Measurements from ENCODE around the gene FGFR4.
"Not testable (repeated sequence)": the region's sequence is repeated elsewhere in the genome, so short reads cannot be mapped to it uniquely, and the experiment has no call there.

The FGFR4 gene

DNA sequence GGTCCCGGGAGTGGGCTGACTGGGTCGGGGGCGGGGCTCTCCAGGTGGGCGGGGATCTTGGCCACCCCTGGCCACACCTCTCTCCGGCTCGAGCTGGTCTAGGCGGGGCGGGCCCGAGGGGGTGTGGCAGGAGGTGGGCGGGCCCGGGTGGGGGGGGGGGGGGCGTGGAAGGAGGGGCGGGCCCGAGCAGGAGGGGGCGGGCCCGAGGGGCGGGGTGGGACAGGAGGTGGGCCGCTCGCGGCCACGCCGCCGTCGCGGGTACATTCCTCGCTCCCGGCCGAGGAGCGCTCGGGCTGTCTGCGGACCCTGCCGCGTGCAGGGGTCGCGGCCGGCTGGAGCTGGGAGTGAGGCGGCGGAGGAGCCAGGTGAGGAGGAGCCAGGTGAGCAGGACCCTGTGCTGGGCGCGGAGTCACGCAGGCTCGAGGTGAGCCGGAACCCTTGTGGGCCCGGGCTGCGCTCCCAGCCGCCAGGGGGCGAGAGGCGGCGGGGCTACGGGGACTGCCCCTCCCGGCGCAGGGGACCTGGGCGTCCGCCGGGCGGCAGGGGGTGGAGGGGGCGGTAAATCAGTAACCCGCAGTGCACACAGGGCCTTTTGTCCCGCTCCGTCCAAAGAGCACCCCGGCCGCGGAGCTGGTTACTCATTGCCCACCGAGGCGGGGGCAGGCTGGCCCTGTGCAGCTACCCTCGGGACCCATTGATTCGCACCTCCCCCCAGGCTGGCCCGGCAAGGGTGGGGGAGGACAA lies at the start of gene FGFR4:
TSS of gene FGFR4 (plus strand) at position 262 of the 744 bp plus-strand sequence. CDS start 2,688 bp downstream, outside the sequence.
- peak; percentile 3 to 32 for DNase-seq (ENCODE audit: low read depth in 2 of 2, low spot score in 1 of 2)

DNA sequence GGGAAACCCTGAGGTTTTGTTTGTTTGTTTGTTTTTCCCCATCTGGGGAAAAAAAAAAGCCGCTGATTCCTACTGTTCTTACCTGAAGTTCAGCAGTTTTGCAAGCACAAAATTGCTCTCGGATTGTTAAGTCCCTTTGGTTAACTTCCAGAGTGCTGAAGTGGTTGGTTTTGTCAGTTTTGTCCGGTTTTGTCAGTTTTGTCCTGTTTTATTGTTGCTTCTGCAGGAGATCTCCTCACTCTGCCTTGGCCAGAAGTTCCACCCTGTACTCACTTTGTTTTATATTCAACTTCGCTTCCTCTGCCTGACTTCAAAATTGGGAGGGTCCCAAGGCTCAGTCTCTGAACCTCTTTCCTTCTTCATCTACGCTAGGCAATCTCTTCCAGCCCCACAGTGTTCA lies 49.8 kb upstream of the FGFR4 start:
- no peak for DNase-seq (ENCODE audit: low read depth in 2 of 2, low spot score in 1 of 2)

DNA sequence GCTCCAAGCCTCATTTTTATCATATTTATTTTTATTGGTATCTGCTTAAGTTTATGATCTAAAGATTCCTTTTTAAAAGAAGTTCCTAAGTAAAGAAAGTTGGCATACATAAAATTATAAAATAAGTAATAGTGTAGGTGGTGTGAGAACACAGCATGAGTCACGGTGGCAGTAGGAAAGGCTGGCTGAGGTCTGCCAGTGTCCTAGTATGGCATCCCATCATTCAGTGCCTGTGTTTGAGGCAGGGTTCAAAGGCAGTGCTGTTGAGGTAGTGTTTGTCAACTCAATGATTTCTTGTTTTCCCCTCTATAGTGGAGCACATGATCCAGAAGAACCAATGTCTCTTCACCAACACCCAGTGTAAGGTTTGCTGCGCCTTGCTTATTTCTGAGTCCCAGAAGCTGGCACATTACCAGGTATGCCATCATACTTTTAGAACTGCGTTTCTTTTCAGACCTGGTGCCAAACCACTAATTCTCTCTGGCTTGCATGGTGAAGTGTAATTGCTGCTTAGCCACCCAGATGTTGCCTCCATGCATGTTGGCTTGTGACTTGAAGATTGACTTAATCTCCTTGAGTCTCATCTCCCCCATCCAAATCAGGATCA lies 45.8 kb upstream of the FGFR4 start:
- DNase-seq (ENCODE audit: low read depth in 2 of 2, low spot score in 1 of 2), result no peak

- DNase-seq (ENCODE audit: low read depth in 2 of 2, low spot score in 1 of 2), result no peak
Observed at GRCh38 chr5:177041936-177042335, 44.8 kb upstream of the FGFR4 start.

GRCh38 chr5:177043114-177043513 lies 43.6 kb upstream of the FGFR4 start:
- no peak for DNase-seq (ENCODE audit: low read depth in 2 of 2, low spot score in 1 of 2)

DNA sequence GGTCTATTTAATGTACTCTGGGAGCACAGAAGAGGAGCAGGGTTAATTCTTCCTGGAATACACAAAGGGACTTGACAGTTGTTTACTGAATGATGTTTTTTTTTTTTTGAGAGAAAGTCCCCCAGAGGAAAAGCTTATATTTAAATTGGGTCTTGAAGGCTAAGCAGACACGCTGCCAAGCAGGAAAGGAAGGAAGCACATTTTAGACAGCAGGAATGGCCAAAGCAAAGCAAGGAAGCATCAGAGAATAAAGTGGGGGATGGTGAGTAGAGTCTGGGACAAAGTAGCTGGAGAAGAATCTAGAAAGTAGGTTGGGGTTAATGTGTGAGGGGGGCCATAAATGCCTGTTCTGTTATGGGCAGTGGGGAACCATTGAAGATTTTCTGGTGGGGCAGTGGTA lies 42.8 kb upstream of the FGFR4 start:
- DNase-seq (ENCODE audit: low read depth in 2 of 2, low spot score in 1 of 2), result no peak

DNA sequence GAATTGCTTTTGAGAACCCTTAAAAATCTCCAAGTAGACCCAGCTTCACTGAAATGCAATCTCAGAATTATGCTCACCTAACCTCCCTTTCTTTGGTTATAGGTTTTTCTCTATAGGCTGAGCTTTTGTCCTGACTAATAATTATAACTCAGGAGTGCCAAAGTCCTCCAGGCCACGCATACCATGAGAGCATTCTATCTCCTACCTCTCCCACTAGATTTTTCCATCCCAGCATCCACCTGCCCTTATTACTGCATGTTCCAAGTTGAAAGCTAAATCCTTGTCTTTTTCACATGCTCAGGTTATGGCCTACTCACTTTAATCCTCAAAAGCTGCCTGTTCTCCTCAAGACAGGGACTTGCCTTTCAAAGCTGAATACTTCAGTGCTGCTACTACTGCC lies 42.1 kb upstream of the FGFR4 start:
- DNase-seq (ENCODE audit: low read depth in 2 of 2, low spot score in 1 of 2), result no peak

DNA sequence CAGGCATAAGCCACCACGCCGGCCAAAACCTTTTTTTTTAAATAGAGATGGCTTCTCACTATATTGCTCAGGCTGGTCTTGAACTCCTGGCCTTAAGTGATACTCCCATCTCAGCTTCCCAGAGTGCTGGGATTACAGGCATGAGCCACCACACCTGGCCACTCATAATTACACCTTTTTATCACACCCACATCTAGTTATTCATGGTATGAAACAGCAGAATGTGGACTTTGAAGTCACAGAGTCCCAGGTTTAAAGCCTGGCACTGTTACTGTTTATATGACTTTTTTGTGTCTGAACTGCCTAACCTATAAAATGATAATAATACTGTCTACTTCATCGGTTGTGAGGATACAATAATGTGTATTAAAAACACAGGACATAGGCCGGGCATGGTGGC lies 41.1 kb upstream of the FGFR4 start:
- no peak for DNase-seq (ENCODE audit: low read depth in 2 of 2, low spot score in 1 of 2)

DNA sequence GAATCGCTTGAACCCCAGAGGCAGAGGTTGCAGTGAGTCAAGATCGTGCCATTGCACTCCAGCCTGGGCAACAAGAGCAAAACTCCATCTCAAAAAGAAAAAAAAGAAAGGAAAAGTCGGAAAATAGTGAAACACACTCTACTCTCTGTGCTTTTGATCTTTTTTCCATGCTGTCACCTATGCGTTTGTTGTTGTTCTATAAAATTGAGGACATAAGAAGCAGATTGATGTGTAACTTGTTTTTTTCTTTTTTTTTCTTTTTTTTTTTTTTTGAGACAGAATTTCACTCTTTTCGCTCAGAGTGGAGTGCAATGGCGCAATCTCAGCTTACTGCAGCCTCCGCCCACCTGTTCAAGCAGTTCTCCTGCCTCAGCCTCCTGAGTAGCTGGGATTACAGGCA lies 38.2 kb upstream of the FGFR4 start:
- DNase-seq (ENCODE audit: low read depth in 2 of 2, low spot score in 1 of 2), result not testable (repeated sequence)

GRCh38 chr5:177049285-177049684 lies 37.4 kb upstream of the FGFR4 start:
- DNase-seq (ENCODE audit: low read depth in 2 of 2, low spot score in 1 of 2), result no peak

- DNase-seq (ENCODE audit: low read depth in 2 of 2, low spot score in 1 of 2), result no peak
Observed at GRCh38 chr5:177064500-177065277, 22.0 kb upstream of the FGFR4 start.

GRCh38 chr5:177065491-177065890 lies 21.2 kb upstream of the FGFR4 start:
- DNase-seq (ENCODE audit: low read depth in 2 of 2, low spot score in 1 of 2), result no peak

GRCh38 chr5:177066224-177066623 lies 20.5 kb upstream of the FGFR4 start:
- DNase-seq (ENCODE audit: low read depth in 2 of 2, low spot score in 1 of 2), result no peak

- DNase-seq (ENCODE audit: low read depth in 2 of 2, low spot score in 1 of 2), result no peak
Observed at GRCh38 chr5:177067503-177067902, 19.2 kb upstream of the FGFR4 start.

- no peak for DNase-seq (ENCODE audit: low read depth in 2 of 2, low spot score in 1 of 2)
Observed at GRCh38 chr5:177070536-177071191, 16.1 kb upstream of the FGFR4 start.

GRCh38 chr5:177071666-177072385 lies 14.9 kb upstream of the FGFR4 start:
- DNase-seq (ENCODE audit: low read depth in 2 of 2, low spot score in 1 of 2), result peak; percentile 18 to 50

DNA sequence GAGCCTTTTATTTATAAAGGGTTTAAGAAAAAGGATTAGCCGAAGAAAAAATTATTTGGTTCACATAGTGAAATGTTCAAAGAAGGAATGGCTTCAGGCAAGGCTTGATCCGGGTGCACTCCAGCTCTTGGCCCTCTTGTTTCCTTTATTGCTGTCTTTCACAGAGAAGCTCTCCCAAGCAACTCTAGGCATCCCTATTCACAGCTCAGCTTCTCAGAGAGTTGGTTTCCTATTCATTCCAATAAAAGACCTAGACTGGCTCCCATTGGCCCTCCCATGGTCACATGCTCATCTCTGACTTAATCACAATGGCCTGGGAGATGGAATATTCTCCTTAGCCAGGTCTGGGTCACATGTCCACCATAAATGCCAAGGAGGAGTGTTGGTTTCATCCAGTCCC lies 9.4 kb upstream of the FGFR4 start:
- no peak for DNase-seq (ENCODE audit: low read depth in 2 of 2, low spot score in 1 of 2)

DNA sequence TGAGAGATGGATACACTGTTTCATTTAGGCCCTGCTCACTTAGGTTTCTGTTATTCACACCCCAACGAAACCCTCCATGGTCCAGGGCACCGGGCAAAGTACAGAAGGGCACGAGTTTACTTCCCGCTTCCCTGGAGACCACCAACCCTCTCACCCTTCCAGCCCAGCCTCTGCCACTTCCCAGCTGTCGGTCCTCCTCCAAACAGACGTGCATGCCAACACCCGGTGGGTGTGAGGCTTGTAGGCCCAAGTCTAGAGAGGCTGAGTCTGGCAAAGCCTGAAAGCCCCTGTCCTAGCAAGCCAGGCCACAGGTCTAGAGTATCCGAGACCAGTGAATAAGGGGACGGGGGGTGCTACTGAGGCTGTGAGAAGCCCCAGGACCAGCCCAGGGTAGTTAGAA lies 7.1 kb upstream of the FGFR4 start:
- DNase-seq (ENCODE audit: low read depth in 2 of 2, low spot score in 1 of 2), result no peak

- no peak for DNase-seq (ENCODE audit: low read depth in 2 of 2, low spot score in 1 of 2)
Observed at GRCh38 chr5:177080265-177080664, 6.5 kb upstream of the FGFR4 start.

- no peak for DNase-seq (ENCODE audit: low read depth in 2 of 2, low spot score in 1 of 2)
Observed at GRCh38 chr5:177081859-177082258, 4.9 kb upstream of the FGFR4 start.

- no peak for DNase-seq (ENCODE audit: low read depth in 2 of 2, low spot score in 1 of 2)
Observed at GRCh38 chr5:177083357-177083756, 3.4 kb upstream of the FGFR4 start.

All from stimulated activated CD8-positive, alpha-beta memory T cell treated with anti-CD3 and anti-CD28 coated beads, Interleukin-4, amount 100 ng/mL, for 4 hours (primary cell).